Measurements from ENCODE around the gene NDUFA8. TPM values are rescaled to one million over a fixed set of nuclear protein-coding genes. Genes with fewer than 3 reads are reported as not detected.

Gene NDUFA8
- total RNA-seq, 4 donors from 2014 or later: 40.6 to 48.0 (median 45.7) TPM

DNA sequence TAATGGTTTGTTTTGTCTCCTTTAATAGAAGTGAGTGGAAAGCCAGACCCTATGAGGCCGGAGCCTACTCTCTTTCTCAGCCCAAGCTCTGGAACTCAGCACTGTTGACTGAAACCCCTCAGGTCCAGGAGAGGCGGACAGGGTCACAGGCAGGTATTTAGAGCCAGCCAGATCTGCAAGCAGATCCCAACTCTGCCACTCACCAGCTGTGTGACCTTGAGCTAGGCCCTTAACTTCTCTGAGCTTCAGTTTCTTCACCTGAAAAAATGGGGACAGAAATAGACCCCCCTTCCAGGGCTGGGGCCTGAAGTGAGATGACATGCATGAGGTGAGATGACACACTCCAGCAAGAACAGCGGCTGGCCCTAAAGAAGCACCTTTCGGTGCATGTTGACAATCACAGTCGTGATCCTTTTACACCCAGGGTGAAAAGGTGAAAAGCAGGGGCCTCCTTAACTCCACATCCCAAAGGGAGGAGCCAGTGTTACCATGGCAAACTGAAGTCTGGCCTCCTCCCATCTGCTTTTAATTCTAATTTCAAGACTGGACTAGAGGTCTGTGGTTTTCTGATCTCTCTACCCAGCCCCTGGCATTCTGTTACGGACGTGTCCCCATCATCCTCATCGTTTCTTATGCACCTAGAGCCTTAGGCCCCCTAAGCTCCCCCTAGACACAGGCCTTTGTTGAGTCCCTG lies 27.3 kb upstream of the NDUFA8 start:
- Histone ChIP-seq H3K27me3 (peaks cover 0 to 18% (median 0%) of the 10 kb centered on the region in 4 donors), H3K27ac (no peak overlapping the region), H3K36me3 (no peaks in the 10 kb centered on the region), H3K9me3 (no peaks in the 10 kb centered on the region), H3K4me1 (peaks cover 0 to 15% (median 6%) of the 10 kb centered on the region in 3 donors), H3K4me3 (no peak overlapping the region)
- TF ChIP-seq POLR2A (IDR thresholded peaks at IDR 0.05): no peak
- TF ChIP-seq, protein P1, sequence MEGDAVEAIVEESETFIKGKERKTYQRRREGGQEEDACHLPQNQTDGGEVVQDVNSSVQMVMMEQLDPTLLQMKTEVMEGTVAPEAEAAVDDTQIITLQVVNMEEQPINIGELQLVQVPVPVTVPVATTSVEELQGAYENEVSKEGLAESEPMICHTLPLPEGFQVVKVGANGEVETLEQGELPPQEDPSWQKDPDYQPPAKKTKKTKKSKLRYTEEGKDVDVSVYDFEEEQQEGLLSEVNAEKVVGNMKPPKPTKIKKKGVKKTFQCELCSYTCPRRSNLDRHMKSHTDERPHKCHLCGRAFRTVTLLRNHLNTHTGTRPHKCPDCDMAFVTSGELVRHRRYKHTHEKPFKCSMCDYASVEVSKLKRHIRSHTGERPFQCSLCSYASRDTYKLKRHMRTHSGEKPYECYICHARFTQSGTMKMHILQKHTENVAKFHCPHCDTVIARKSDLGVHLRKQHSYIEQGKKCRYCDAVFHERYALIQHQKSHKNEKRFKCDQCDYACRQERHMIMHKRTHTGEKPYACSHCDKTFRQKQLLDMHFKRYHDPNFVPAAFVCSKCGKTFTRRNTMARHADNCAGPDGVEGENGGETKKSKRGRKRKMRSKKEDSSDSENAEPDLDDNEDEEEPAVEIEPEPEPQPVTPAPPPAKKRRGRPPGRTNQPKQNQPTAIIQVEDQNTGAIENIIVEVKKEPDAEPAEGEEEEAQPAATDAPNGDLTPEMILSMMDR (IDR thresholded peaks at IDR 0.05): no peak
- no peak for DNase-seq
- WGBS, 2 donors: 80 to 91% methylated on average over 4 to 7 of the region's 8 CpGs
- intact Hi-C loops (cut with DNase I): no loop called here

DNA sequence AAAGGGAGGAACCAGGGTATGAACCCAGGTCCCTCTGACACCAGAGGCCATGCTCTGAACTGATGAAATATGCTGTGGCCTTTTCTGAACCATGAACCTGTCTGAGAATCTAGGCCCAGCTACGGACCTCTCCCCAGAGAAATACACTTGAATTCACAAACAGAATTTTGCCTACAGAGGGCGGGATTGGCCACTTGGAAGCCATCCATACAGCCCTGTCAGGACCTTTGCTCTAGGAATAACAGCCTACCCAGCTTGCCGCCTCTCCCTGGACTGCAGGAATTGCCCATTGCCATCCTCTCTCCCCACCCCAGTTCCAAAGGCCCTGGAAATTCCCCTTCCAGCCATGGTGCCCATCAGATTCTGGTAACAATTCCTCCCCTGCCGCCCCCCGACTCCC lies 26.7 kb upstream of the NDUFA8 start:
- Histone ChIP-seq H3K27ac (no peak overlapping the region), H3K36me3 (no peaks in the 10 kb centered on the region), H3K9me3 (no peaks in the 10 kb centered on the region), H3K4me3 (no peak overlapping the region), H3K4me1 (peaks cover 0 to 8% (median 0%) of the 10 kb centered on the region in 3 donors), H3K27me3 (peaks cover 0 to 18% (median 0%) of the 10 kb centered on the region in 4 donors)
- 69 to 89% methylated on average over 3 of the region's 5 CpGs for WGBS, 2 donors
- DNase-seq: no peak
- intact Hi-C loops (cut with DNase I): no loop called here
- TF ChIP-seq POLR2A (IDR thresholded peaks at IDR 0.05): no peak
- TF ChIP-seq, protein P1 (IDR thresholded peaks at IDR 0.05): no peak

DNA sequence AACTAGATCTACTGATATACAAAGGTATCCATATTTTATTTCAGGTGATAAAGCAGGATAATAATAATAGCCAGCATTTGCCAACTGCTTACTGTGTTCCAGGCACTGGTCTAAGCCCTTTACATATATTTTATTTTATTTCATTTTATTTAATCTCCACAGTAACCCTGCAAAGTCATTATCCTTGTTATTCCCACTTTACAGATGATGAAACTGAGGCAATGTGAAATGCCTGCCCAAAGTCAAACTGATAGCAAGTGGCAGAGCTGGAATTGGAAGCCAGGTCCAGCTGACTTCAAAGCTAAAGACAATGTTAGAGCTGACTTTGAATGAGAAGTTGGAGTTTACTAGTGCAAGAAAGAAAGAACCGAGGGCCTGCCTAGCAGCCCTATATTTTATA lies 25.0 kb upstream of the NDUFA8 start:
- Histone ChIP-seq H3K9me3 (no peaks in the 10 kb centered on the region), H3K36me3 (no peaks in the 10 kb centered on the region), H3K27me3 (peaks cover 0 to 18% (median 0%) of the 10 kb centered on the region in 4 donors), H3K4me1 (no peaks in the 10 kb centered on the region), H3K4me3 (no peak overlapping the region), H3K27ac (no peak overlapping the region)
- TF ChIP-seq, protein P1 (IDR thresholded peaks at IDR 0.05): no peak
- no peak for TF ChIP-seq POLR2A (IDR thresholded peaks at IDR 0.05)
- intact Hi-C loops (cut with DNase I): no loop called here
- DNase-seq: no peak
- WGBS, 2 donors: 83 to 100% methylated on average over 1 of the region's 1 CpG

DNA sequence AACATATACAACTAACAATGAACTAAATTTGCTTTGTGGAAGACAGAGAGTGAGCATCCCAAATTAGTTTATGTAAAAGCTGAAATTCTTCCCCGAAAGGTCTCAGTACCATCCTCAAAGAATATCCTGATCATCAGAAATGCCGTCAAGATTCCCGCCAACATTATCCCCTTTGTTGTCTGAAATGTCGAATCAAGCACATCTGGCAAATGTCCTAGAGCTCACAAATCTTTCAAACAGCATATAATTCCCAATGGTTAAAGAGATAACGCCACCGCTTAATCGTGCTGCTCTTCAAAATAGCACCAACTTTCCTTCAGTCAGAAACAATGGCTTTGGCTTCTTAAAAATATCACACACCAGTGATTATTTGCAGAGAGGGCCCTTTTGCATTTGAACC lies 23.9 kb upstream of the NDUFA8 start:
- Histone ChIP-seq H3K27ac (no peak overlapping the region), H3K4me1 (no peaks in the 10 kb centered on the region), H3K36me3 (no peaks in the 10 kb centered on the region), H3K27me3 (peaks cover 0 to 18% (median 0%) of the 10 kb centered on the region in 4 donors), H3K4me3 (no peak overlapping the region), H3K9me3 (no peaks in the 10 kb centered on the region)
- 74 to 82% methylated on average over 7 of the region's 7 CpGs for WGBS, 2 donors
- TF ChIP-seq, protein P1 (IDR thresholded peaks at IDR 0.05): no peak
- TF ChIP-seq POLR2A (IDR thresholded peaks at IDR 0.05): no peak
- intact Hi-C loops (cut with DNase I): no loop called here
- DNase-seq: no peak

DNA sequence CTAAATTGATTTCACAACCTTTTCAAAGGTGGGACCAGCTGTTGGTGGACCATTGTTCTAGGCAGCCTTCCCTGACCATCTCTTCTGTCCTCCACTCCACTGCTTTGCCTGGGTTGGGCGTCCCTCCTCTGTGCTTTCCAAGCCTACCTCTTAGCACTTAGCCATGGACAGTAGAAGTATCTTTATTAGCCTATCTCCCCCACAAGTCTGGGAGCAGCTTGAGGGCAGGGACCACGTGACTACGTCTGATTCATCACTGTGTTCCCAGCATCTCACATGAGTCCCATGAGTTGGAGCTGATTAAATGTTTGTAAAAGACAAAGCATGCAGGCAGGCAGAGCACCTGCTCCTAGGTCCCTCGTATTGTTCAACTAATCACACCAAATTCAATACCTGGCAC lies 21.1 kb upstream of the NDUFA8 start:
- H3K27me3 ChIP-seq: peaks cover 0 to 18% (median 0%) of the 10 kb centered on the region in 4 donors
- intact Hi-C loops (cut with DNase I): no loop called here
- WGBS, 2 donors: 15 to 55% methylated on average over 4 of the region's 4 CpGs
- H3K27ac ChIP-seq: no peak overlapping the region
- TF ChIP-seq POLR2A (IDR thresholded peaks at IDR 0.05): no peak
- TF ChIP-seq, protein P1 (IDR thresholded peaks at IDR 0.05): no peak
- H3K4me1 ChIP-seq: no peaks in the 10 kb centered on the region
- H3K9me3 ChIP-seq: no peaks in the 10 kb centered on the region
- no peak for DNase-seq
- H3K36me3 ChIP-seq: no peaks in the 10 kb centered on the region
- no peak overlapping the region for H3K4me3 ChIP-seq
